Neural progenitor cell (in vitro differentiated cells): ENCODE results near the gene GPR87.

Experiments
- EZH2 ChIP-seq: fragments of 200-600 bp; sonication (generic); IDR thresholded peaks from 2 replicates; pipeline ENCODE4 v1.6.1; 2017; ENCODE audit warnings: antibody characterized with exemption, mild to moderate bottlenecking, moderate library complexity
- EZH2phosphoT487 ChIP-seq: fragments of 200-600 bp; sonication (generic); IDR thresholded peaks from 2 replicates; pipeline ENCODE4 v1.6.1; 2017; ENCODE audit warnings: antibody characterized with exemption
- TF ChIP-seq, protein P1 (sequence below): fragments of 200-600 bp; sonication (generic); IDR thresholded peaks from 2 replicates; pipeline ENCODE4 v1.5.1; 2017; ENCODE audit warnings: antibody characterized with exemption, mild to moderate bottlenecking

DNA sequence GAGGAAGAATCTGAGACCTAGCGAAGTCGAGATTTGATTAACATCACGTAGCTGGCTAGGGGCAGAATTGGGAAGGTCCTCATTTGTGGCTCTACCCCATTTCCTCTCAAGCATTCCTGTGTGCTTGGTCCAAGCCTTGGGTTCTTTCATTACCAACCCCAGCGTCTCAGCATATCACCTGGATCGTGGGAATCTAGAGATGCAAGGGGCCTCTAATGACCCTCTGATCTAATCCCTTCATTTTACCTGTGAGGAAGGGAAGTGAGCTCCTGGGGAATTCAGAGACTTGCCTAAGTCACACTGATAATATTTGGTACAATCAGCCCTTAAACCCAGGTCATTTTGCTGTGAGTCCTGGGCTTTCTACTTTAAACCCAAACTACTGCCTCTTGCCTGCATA, 2.0 kb downstream of the GPR87 start:
- TF ChIP-seq, protein P1, sequence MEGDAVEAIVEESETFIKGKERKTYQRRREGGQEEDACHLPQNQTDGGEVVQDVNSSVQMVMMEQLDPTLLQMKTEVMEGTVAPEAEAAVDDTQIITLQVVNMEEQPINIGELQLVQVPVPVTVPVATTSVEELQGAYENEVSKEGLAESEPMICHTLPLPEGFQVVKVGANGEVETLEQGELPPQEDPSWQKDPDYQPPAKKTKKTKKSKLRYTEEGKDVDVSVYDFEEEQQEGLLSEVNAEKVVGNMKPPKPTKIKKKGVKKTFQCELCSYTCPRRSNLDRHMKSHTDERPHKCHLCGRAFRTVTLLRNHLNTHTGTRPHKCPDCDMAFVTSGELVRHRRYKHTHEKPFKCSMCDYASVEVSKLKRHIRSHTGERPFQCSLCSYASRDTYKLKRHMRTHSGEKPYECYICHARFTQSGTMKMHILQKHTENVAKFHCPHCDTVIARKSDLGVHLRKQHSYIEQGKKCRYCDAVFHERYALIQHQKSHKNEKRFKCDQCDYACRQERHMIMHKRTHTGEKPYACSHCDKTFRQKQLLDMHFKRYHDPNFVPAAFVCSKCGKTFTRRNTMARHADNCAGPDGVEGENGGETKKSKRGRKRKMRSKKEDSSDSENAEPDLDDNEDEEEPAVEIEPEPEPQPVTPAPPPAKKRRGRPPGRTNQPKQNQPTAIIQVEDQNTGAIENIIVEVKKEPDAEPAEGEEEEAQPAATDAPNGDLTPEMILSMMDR = no peak
- TF ChIP-seq EZH2 (no peak), EZH2phosphoT487 (no peak)
